ENCODE data around the gene ARL8B. TPM values are rescaled to one million over a fixed set of nuclear protein-coding genes. Genes with fewer than 3 reads are reported as not detected.
"Not testable (repeated sequence)": the region's sequence is repeated elsewhere in the genome, so short reads cannot be mapped to it uniquely, and the experiment has no call there.

Gene ARL8B
- total and polyA plus RNA-seq, 10 of the 15 experiments (the other 5 are each of a cell fraction or from before 2014, with no cell fraction given), result 22.0 to 80.6 (median 43.7) TPM

- intact Hi-C loops (cut with micrococcal nuclease; ENCODE audit: unreplicated experiment), result no loop called here
- TF ChIP-seq SMC3 (IDR thresholded peaks at IDR 0.05; ENCODE audit: borderline replicate concordance, low read length) (no peak), E4F1 (IDR thresholded peaks at IDR 0.05; ENCODE audit: borderline replicate concordance, partially characterized antibody) (no peak), MEF2B (IDR thresholded peaks at IDR 0.05; ENCODE audit: partially characterized antibody, poor library complexity, severe bottlenecking) (no peak), SPI1 (IDR thresholded peaks at IDR 0.05; ENCODE audit: borderline replicate concordance, insufficient read depth, low read depth, low read length) (no peak), CEBPB (IDR thresholded peaks at IDR 0.05; ENCODE audit: borderline replicate concordance in 1 of 2, low read depth in 2 of 2, low read length in 2 of 2) (no peak), ATF7 (IDR thresholded peaks at IDR 0.05; ENCODE audit: low read depth) (0 out of 2 replicates have a peak, but pooled peaks have one; percentile 39)
- Histone ChIP-seq H3K9me3 (replicated peaks; ENCODE audit: control insufficient read depth, insufficient read depth, low read length) (no peaks in the 10 kb centered on the region), H3K4me2 (ENCODE audit: control insufficient read depth, insufficient read depth) (no peak overlapping the region), H3K4me1 (ENCODE audit: control insufficient read depth, insufficient read depth, low read length) (peaks cover 5% of the 10 kb centered on the region; the same call in 1 of the 2 replicates), H3K79me2 (ENCODE audit: control insufficient read depth, insufficient read depth, low read length) (no peaks in the 10 kb centered on the region), H3K27me3 (replicated peaks in 1 of 2; ENCODE audit: control insufficient read depth in 2 of 2, insufficient read depth in 2 of 2, low read length in 1 of 2) (no peaks in the 10 kb centered on the region), H3K36me3 (ENCODE audit: control insufficient read depth in 2 of 2, insufficient read depth in 2 of 2, low read length in 1 of 2) (no peaks in the 10 kb centered on the region), H3K9ac (ENCODE audit: control insufficient read depth, insufficient read depth, low read length) (no peak overlapping the region), H2AFZ (ENCODE audit: control insufficient read depth, low read depth, low read length) (no peak overlapping the region), H3K27ac (ENCODE audit: control insufficient read depth, insufficient read depth) (no peak overlapping the region), H3K4me3 (no peak overlapping the region), H4K20me1 (ENCODE audit: control insufficient read depth, insufficient read depth) (no peaks in the 10 kb centered on the region)
- ChIA-PET SMC1A (ENCODE audit: uncharacterized antibody, unreplicated experiment) (interaction anchor here (1.1 kb wide), 1 partner anchor 400 kb away, joined by 3 read pairs; no protein-coding TSS in a partner anchor), RAD21 (ENCODE audit: unreplicated experiment) (no interaction called here), POLR2A (interaction anchor here (0.6 kb wide), 2 partner anchors 13 to 52 kb away, joined by 3 to 7 read pairs; no protein-coding TSS in a partner anchor), CTCF (interaction anchor here (0.8 to 1.8 kb wide), 4 partner anchors 10 to 400 kb away, joined by 3 to 5 read pairs (median 4); no protein-coding TSS in a partner anchor)
- no peak for ATAC-seq
- in situ Hi-C loops (cut with MboI), result no loop called here
- no TSS peak for BruUV-seq (replicated peaks)
- DNase-seq (ENCODE audit: low read depth, low spot score), result no peak
- FAIRE-seq, result no peak
- WGBS (ENCODE audit: insufficient coverage, insufficient replicate concordance, low lambda C conversion rate, missing lambda C conversion rate), result 19% methylated on average over 2 of the region's 2 CpGs
Measured at GRCh38 chr3:5112043-5112442, 10.0 kb upstream of the ARL8B start.

- H3K36me3 ChIP-seq (ENCODE audit: control insufficient read depth in 2 of 2, insufficient read depth in 2 of 2, low read length in 1 of 2); H3K4me3 ChIP-seq; in situ Hi-C loops (cut with MboI); H3K9ac ChIP-seq (ENCODE audit: control insufficient read depth, insufficient read depth, low read length); H3K27me3 ChIP-seq (replicated peaks in 1 of 2; ENCODE audit: control insufficient read depth in 2 of 2, insufficient read depth in 2 of 2, low read length in 1 of 2); DNase-seq (ENCODE audit: low read depth, low spot score); BruUV-seq (replicated peaks); H3K79me2 ChIP-seq (ENCODE audit: control insufficient read depth, insufficient read depth, low read length); H3K4me1 ChIP-seq (ENCODE audit: control insufficient read depth, insufficient read depth, low read length); intact Hi-C loops (cut with micrococcal nuclease; ENCODE audit: unreplicated experiment); H3K27ac ChIP-seq (ENCODE audit: control insufficient read depth, insufficient read depth); FAIRE-seq; ATAC-seq; H4K20me1 ChIP-seq (ENCODE audit: control insufficient read depth, insufficient read depth); H3K9me3 ChIP-seq (replicated peaks; ENCODE audit: control insufficient read depth, insufficient read depth, low read length); CTCF ChIA-PET; SMC1A ChIA-PET (ENCODE audit: uncharacterized antibody, unreplicated experiment); RAD21 ChIA-PET (ENCODE audit: unreplicated experiment); H3K4me2 ChIP-seq (ENCODE audit: control insufficient read depth, insufficient read depth); H2AFZ ChIP-seq (ENCODE audit: control insufficient read depth, low read depth, low read length): not testable (repeated sequence)
- POLR2A ChIA-PET, result interaction anchor here (1.2 kb wide), 1 partner anchor 68 kb away, joined by 3 read pairs; no protein-coding TSS in a partner anchor
- WGBS (ENCODE audit: insufficient coverage, insufficient replicate concordance, low lambda C conversion rate, missing lambda C conversion rate), result 79% methylated on average over 30 of the region's 30 CpGs
Measured at GRCh38 chr3:5113726-5114125, 8.4 kb upstream of the ARL8B start.

Measured in GM12878 (cell line).